HG03432 (cell line): Measurements from ENCODE around the gene ALOX12B.
A peak's percentile ranks its signal among the peaks of the same experiment; 100 is the strongest.
"Not testable (repeated sequence)": the region's sequence is repeated elsewhere in the genome, so short reads cannot be mapped to it uniquely, and the experiment has no call there.

Experiments
- ATAC-seq: cut with Tn5 transposase; IDR thresholded peaks from one replicate; pipeline ENCODE4 v1.9.1; 2021; ENCODE audit warnings: mild to moderate bottlenecking, moderate library complexity; ENCODE audit not compliant: unreplicated experiment

Gene ALOX12B

GRCh38 chr17:8089728-8090127 lies 2.2 kb upstream of the ALOX12B start:
- ATAC-seq: no peak

GRCh38 chr17:8087952-8088230 lies 375 bp upstream of the ALOX12B start:
- ATAC-seq: no peak

GRCh38 chr17:8084250-8084649 lies 3.3 kb downstream of the ALOX12B start:
- ATAC-seq: no peak

- ATAC-seq: no peak
Measured at GRCh38 chr17:8082292-8082691, 5.2 kb downstream of the ALOX12B start.

- ATAC-seq: no peak
Measured at GRCh38 chr17:8081876-8082275, 5.6 kb downstream of the ALOX12B start.

- ATAC-seq: no peak
Measured at GRCh38 chr17:8080799-8081219, 6.7 kb downstream of the ALOX12B start.

- ATAC-seq: no peak
Measured at GRCh38 chr17:8080208-8080798, 7.2 kb downstream of the ALOX12B start.

- peak; percentile 69 for ATAC-seq
Measured at GRCh38 chr17:8079291-8080207, 8.0 kb downstream of the ALOX12B start.

- ATAC-seq: not testable (repeated sequence)
Measured at GRCh38 chr17:8077939-8078338, 9.6 kb downstream of the ALOX12B start.

- ATAC-seq: no peak
Measured at GRCh38 chr17:8076502-8077266, 10.8 kb downstream of the ALOX12B start.

- ATAC-seq: no peak
Measured at GRCh38 chr17:8075574-8076342, 11.8 kb downstream of the ALOX12B start.

GRCh38 chr17:8075081-8075480 lies 12.4 kb downstream of the ALOX12B start:
- ATAC-seq: no peak

GRCh38 chr17:8074554-8074953 lies 13.0 kb downstream of the ALOX12B start:
- no peak for ATAC-seq

- no peak for ATAC-seq
Measured at GRCh38 chr17:8073627-8074484, 13.7 kb downstream of the ALOX12B start.

GRCh38 chr17:8072729-8073461 lies 14.6 kb downstream of the ALOX12B start:
- ATAC-seq: no peak

GRCh38 chr17:8072341-8072728 lies 15.2 kb downstream of the ALOX12B start:
- no peak for ATAC-seq

GRCh38 chr17:8071496-8071895 lies 16.0 kb downstream of the ALOX12B start:
- no peak for ATAC-seq

- no peak for ATAC-seq
Measured at GRCh38 chr17:8069587-8069860, 18.0 kb downstream of the ALOX12B start.

- no peak for ATAC-seq
Measured at GRCh38 chr17:8068736-8069586, 18.6 kb downstream of the ALOX12B start.
